HG03457 (cell line): Measurements from ENCODE around the gene SPDYE3.
"Not testable (repeated sequence)": the region's sequence is repeated elsewhere in the genome, so short reads cannot be mapped to it uniquely, and the experiment has no call there.

Source experiments
- ATAC-seq: cut with Tn5 transposase; IDR thresholded peaks from one replicate; pipeline ENCODE4 v1.9.1; 2021; ENCODE audit warnings: moderate number of reproducible peaks; ENCODE audit not compliant: unreplicated experiment

Gene SPDYE3

GRCh38 chr7:100307402-100307801 lies at the start of gene SPDYE3:
Gene SPDYE3, plus strand, starts transcription at chr7:100307702. Its CDS starts 184 bp downstream, at chr7:100307886.
- ATAC-seq: not testable (repeated sequence)

- not testable (repeated sequence) for ATAC-seq
These were observed 47.5 kb upstream of the SPDYE3 start for GRCh38 chr7:100259984-100260383.

- ATAC-seq: not testable (repeated sequence)
These were observed 44.6 kb upstream of the SPDYE3 start for GRCh38 chr7:100262896-100263295.

GRCh38 chr7:100264223-100264622 lies 43.3 kb upstream of the SPDYE3 start:
- not testable (repeated sequence) for ATAC-seq

- not testable (repeated sequence) for ATAC-seq
These were observed 42.8 kb upstream of the SPDYE3 start for GRCh38 chr7:100264669-100265165.

GRCh38 chr7:100265851-100266250 lies 41.7 kb upstream of the SPDYE3 start:
- ATAC-seq: not testable (repeated sequence)

- no peak for ATAC-seq
These were observed 40.7 kb upstream of the SPDYE3 start for GRCh38 chr7:100266576-100267354.

GRCh38 chr7:100267648-100268047 lies 39.9 kb upstream of the SPDYE3 start:
- ATAC-seq: no peak

- ATAC-seq: not testable (repeated sequence)
These were observed 38.6 kb upstream of the SPDYE3 start for GRCh38 chr7:100268882-100269281.

- not testable (repeated sequence) for ATAC-seq
These were observed 38.0 kb upstream of the SPDYE3 start for GRCh38 chr7:100269306-100270045.

- not testable (repeated sequence) for ATAC-seq
These were observed 37.2 kb upstream of the SPDYE3 start for GRCh38 chr7:100270046-100270918.

- ATAC-seq: not testable (repeated sequence)
These were observed 36.4 kb upstream of the SPDYE3 start for GRCh38 chr7:100270941-100271593.

GRCh38 chr7:100271716-100272537 lies 35.6 kb upstream of the SPDYE3 start:
- ATAC-seq: peak; percentile 75

- ATAC-seq: not testable (repeated sequence)
These were observed 35.0 kb upstream of the SPDYE3 start for GRCh38 chr7:100272538-100272902.

- no peak for ATAC-seq
These were observed 32.4 kb upstream of the SPDYE3 start for GRCh38 chr7:100275120-100275519.

- not testable (repeated sequence) for ATAC-seq
These were observed 31.4 kb upstream of the SPDYE3 start for GRCh38 chr7:100276126-100276525.

GRCh38 chr7:100282069-100282608 lies 25.4 kb upstream of the SPDYE3 start:
- ATAC-seq: not testable (repeated sequence)

- not testable (repeated sequence) for ATAC-seq
These were observed 24.4 kb upstream of the SPDYE3 start for GRCh38 chr7:100283147-100283546.
